HG02642 (cell line): Measurements from ENCODE around the gene TBC1D5.
"Not testable (repeated sequence)": the region's sequence is repeated elsewhere in the genome, so short reads cannot be mapped to it uniquely, and the experiment has no call there.

Source experiments
- ATAC-seq: cut with Tn5 transposase; IDR thresholded peaks from one replicate; pipeline ENCODE4 v1.9.1; 2021; ENCODE audit warnings: mild to moderate bottlenecking; ENCODE audit not compliant: unreplicated experiment, poor library complexity

The TBC1D5 gene

GRCh38 chr3:17384567-17385296 is 357.7 kb downstream of the TBC1D5 start:
- no peak for ATAC-seq

- no peak for ATAC-seq
These were observed 369.1 kb downstream of the TBC1D5 start for GRCh38 chr3:17373304-17373703.

GRCh38 chr3:17372362-17373210 is 369.8 kb downstream of the TBC1D5 start:
- no peak for ATAC-seq

- ATAC-seq: no peak
These were observed 372.5 kb downstream of the TBC1D5 start for GRCh38 chr3:17369973-17370372.

- no peak for ATAC-seq
These were observed 375.3 kb downstream of the TBC1D5 start for GRCh38 chr3:17367171-17367570.

GRCh38 chr3:17360991-17361390 is 381.4 kb downstream of the TBC1D5 start:
- no peak for ATAC-seq

GRCh38 chr3:17359911-17360310 is 382.5 kb downstream of the TBC1D5 start:
- ATAC-seq: no peak

GRCh38 chr3:17357035-17357710 is 385.3 kb downstream of the TBC1D5 start:
- no peak for ATAC-seq

- no peak for ATAC-seq
These were observed 385.8 kb downstream of the TBC1D5 start for GRCh38 chr3:17356585-17356984.

- ATAC-seq: no peak
These were observed 386.8 kb downstream of the TBC1D5 start for GRCh38 chr3:17355591-17355990.

- ATAC-seq: no peak
These were observed 388.1 kb downstream of the TBC1D5 start for GRCh38 chr3:17354341-17354740.

- ATAC-seq: no peak
These were observed 389.8 kb downstream of the TBC1D5 start for GRCh38 chr3:17352620-17353019.

- not testable (repeated sequence) for ATAC-seq
These were observed 391.2 kb downstream of the TBC1D5 start for GRCh38 chr3:17351193-17351592.

- ATAC-seq: no peak
These were observed 393.3 kb downstream of the TBC1D5 start for GRCh38 chr3:17349093-17349492.

- ATAC-seq: no peak
These were observed 400.3 kb downstream of the TBC1D5 start for GRCh38 chr3:17342119-17342518.

- no peak for ATAC-seq
These were observed 401.7 kb downstream of the TBC1D5 start for GRCh38 chr3:17340693-17341092.

- no peak for ATAC-seq
These were observed 402.2 kb downstream of the TBC1D5 start for GRCh38 chr3:17340261-17340660.

GRCh38 chr3:17339132-17339575 is 403.3 kb downstream of the TBC1D5 start:
- ATAC-seq: no peak

- no peak for ATAC-seq
These were observed 406.1 kb downstream of the TBC1D5 start for GRCh38 chr3:17336291-17336690.

GRCh38 chr3:17333893-17334292 is 408.5 kb downstream of the TBC1D5 start:
- no peak for ATAC-seq

GRCh38 chr3:17333446-17333845 is 409.0 kb downstream of the TBC1D5 start:
- ATAC-seq: no peak
